Gastroesophageal sphincter (tissue), 3 donors: Measurements from ENCODE around the gene CLIC4.

Experiments
- EP300 ChIP-seq: sonication (generic); formaldehyde crosslinking; IDR thresholded peaks from one replicate; pipeline ENCODE4 v1.6.1; 2017; ENCODE audit warnings: antibody characterized with exemption, mild to moderate bottlenecking
- POLR2A ChIP-seq, 2 donors: fragments of 450-650 bp; IDR thresholded peaks; one replicate each; pipeline ENCODE4 v1.6.1; 2017; ENCODE audit warnings: antibody characterized with exemption in 2 of 2, mild to moderate bottlenecking in 2 of 2, moderate library complexity in 1 of 2
- TF ChIP-seq, protein P1 (sequence below), 4 experiments: fragments of 200-600 bp in 2 of 4; fragments of 450-650 bp in 2 of 4; sonication (generic) in 1 of 4; IDR thresholded peaks; one replicate each; pipeline ENCODE4 v1.5.1; 2017 to 2019; ENCODE audit warnings: antibody characterized with exemption in 4 of 4, mild to moderate bottlenecking in 2 of 4, moderate library complexity in 2 of 4

DNA sequence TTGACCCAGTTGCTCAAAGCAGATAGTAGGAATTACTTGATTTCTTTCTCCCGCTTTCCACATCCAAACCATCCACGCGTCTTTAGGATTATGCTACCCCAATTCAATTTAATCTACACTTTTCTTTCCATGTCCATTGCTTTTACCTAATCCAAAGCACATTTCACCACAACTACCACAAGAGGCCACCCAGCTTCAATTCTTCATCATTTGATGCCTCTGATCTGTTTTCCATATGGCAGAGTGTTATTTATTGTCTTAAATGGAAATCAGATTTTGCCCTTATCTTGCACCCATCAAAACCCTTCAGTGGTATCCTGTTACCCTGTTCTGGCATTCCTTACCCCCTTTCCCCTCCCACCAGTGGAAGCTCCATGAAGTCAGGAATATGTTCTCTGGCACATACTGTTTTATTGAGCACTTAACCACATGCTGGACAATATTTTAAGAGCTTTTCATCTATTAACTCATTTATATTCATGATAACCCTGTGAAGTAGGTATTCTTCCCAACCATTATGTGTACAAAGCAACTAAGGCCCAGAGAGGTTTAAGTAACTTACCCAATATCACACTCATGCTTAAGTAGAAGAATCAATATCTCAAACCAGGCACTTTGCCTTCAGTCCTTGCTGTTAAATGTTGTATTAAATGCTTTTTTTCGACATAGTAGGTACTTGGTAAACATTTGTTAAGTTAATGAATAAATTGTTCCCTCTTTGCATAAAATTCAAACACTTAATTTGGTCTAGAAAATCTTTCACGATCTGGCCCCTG, 34.6 kb downstream of the CLIC4 start:
- TF ChIP-seq POLR2A (IDR thresholded peaks at IDR 0.05) (no peak), EP300 (no peak)
- TF ChIP-seq, protein P1, sequence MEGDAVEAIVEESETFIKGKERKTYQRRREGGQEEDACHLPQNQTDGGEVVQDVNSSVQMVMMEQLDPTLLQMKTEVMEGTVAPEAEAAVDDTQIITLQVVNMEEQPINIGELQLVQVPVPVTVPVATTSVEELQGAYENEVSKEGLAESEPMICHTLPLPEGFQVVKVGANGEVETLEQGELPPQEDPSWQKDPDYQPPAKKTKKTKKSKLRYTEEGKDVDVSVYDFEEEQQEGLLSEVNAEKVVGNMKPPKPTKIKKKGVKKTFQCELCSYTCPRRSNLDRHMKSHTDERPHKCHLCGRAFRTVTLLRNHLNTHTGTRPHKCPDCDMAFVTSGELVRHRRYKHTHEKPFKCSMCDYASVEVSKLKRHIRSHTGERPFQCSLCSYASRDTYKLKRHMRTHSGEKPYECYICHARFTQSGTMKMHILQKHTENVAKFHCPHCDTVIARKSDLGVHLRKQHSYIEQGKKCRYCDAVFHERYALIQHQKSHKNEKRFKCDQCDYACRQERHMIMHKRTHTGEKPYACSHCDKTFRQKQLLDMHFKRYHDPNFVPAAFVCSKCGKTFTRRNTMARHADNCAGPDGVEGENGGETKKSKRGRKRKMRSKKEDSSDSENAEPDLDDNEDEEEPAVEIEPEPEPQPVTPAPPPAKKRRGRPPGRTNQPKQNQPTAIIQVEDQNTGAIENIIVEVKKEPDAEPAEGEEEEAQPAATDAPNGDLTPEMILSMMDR (IDR thresholded peaks at IDR 0.05) = no peak
